GM19455 (cell line): ENCODE measurements around the gene WDR7.
A peak's percentile ranks its signal among the peaks of the same experiment; 100 is the strongest.

Experiments
- ATAC-seq: cut with Tn5 transposase; IDR thresholded peaks from one replicate; pipeline ENCODE4 v1.9.1; 2021; ENCODE audit not compliant: unreplicated experiment

Gene WDR7

GRCh38 chr18:56650944-56651770, at the start of gene WDR7:
Gene WDR7 (plus strand): TSS chr18:56651359. CDS start chr18:56672516, 21,157 bp downstream.
- peak; percentile 99 for ATAC-seq

GRCh38 chr18:56606618-56607017, 44.5 kb upstream of the WDR7 start:
- no peak for ATAC-seq

- ATAC-seq, result no peak
Observed at GRCh38 chr18:56615738-56616520, 35.2 kb upstream of the WDR7 start.

GRCh38 chr18:56627991-56628390, 23.2 kb upstream of the WDR7 start:
- ATAC-seq, result no peak

GRCh38 chr18:56632070-56633022, 18.8 kb upstream of the WDR7 start:
- no peak for ATAC-seq

GRCh38 chr18:56635007-56635406, 16.2 kb upstream of the WDR7 start:
- ATAC-seq, result no peak

GRCh38 chr18:56637176-56637575, 14.0 kb upstream of the WDR7 start:
- ATAC-seq, result no peak

- peak; percentile 18 for ATAC-seq
Observed at GRCh38 chr18:56637711-56638231, 13.4 kb upstream of the WDR7 start.

- peak; percentile 94 for ATAC-seq
Observed at GRCh38 chr18:56638232-56639103, 12.7 kb upstream of the WDR7 start, which contains the start of gene TXNL1. Gene TXNL1 (minus strand): TSS chr18:56638592. CDS start chr18:56638440, 152 bp downstream.

GRCh38 chr18:56639104-56639381, 12.1 kb upstream of the WDR7 start:
- peak; percentile 21 for ATAC-seq

GRCh38 chr18:56639571-56639970, 11.6 kb upstream of the WDR7 start:
- ATAC-seq, result no peak

- no peak for ATAC-seq
Observed at GRCh38 chr18:56641714-56642337, 9.3 kb upstream of the WDR7 start.

GRCh38 chr18:56643381-56643780, 7.8 kb upstream of the WDR7 start:
- ATAC-seq, result no peak

- ATAC-seq, result no peak
Observed at GRCh38 chr18:56645415-56646016, 5.6 kb upstream of the WDR7 start.

- no peak for ATAC-seq
Observed at GRCh38 chr18:56647071-56647470, 4.1 kb upstream of the WDR7 start.

GRCh38 chr18:56647951-56648893, 2.9 kb upstream of the WDR7 start:
- ATAC-seq, result no peak

GRCh38 chr18:56649996-56650395, 1.2 kb upstream of the WDR7 start:
- ATAC-seq, result no peak

- ATAC-seq, result no peak
Observed at GRCh38 chr18:56651771-56652092, 573 bp downstream of the WDR7 start.
